A673 (cell line): Measurements from ENCODE around the gene MESD. TPM values are rescaled to one million over a fixed set of nuclear protein-coding genes. Genes with fewer than 3 reads are reported as not detected.
A peak's percentile ranks its signal among the peaks of the same experiment; 100 is the strongest.

Experiments used
- BruUV-seq: library from RNA; stranded (reverse); fragments of 400-500 nt; replicated peaks from 2 replicates; lab custom pipeline; 2021; lab: Mats Ljungman, UMichigan
- CTCF ChIA-PET: fragments of 300-600 bp; sonication (Branson Sonifier 250); formaldehyde crosslinking; loops from one replicate; lab custom pipeline; 2022; ENCODE audit warnings: antibody characterized with exemption; lab: Charles Lee
- POLR2A ChIA-PET: fragments of 300-600 bp; sonication (Branson Sonifier 250); formaldehyde crosslinking; loops from one replicate; lab custom pipeline; 2022; ENCODE audit warnings: antibody characterized with exemption; ENCODE audit not compliant: low non-redundant PET; lab: Charles Lee
- DNase-seq: peaks from one replicate; pipeline ENCODE4 v3.0.0-alpha.2; 2015; ENCODE audit warnings: low spot score
- H3K27ac ChIP-seq: fragments of 200-600 bp; sonication (generic); 2 replicates; pipeline ENCODE4 v1.5.1; 2016; ENCODE audit warnings: mixed run types, low read depth, mild to moderate bottlenecking, mixed read lengths, antibody characterized with exemption, low read length; ENCODE audit not compliant: poor library complexity, severe bottlenecking
- H3K27me3 ChIP-seq: fragments of 200-600 bp; sonication (generic); replicated peaks from 2 replicates; pipeline ENCODE4 v1.6.1; 2017; ENCODE audit warnings: mixed run types, low read depth, mild to moderate bottlenecking, mixed read lengths, antibody characterized with exemption, low read length; ENCODE audit not compliant: insufficient read depth, poor library complexity
- H3K36me3 ChIP-seq: fragments of 200-600 bp; sonication (generic); 2 replicates; pipeline ENCODE4 v1.6.1; 2016; ENCODE audit warnings: mixed run types, mild to moderate bottlenecking, mixed read lengths, antibody characterized with exemption, low read length; ENCODE audit not compliant: insufficient read depth, poor library complexity, severe bottlenecking
- H3K4me1 ChIP-seq: fragments of 200-600 bp; sonication (generic); 2 replicates; pipeline ENCODE4 v1.6.1; 2017; ENCODE audit warnings: mixed run types, mild to moderate bottlenecking, mixed read lengths, antibody characterized with exemption, low read length; ENCODE audit not compliant: insufficient read depth, poor library complexity, severe bottlenecking
- H3K4me3 ChIP-seq: fragments of 200-600 bp; sonication (generic); 2 replicates; pipeline ENCODE4 v1.5.1; 2016; ENCODE audit warnings: low read depth, mixed run types, mild to moderate bottlenecking, mixed read lengths, low read length; ENCODE audit not compliant: poor library complexity, severe bottlenecking
- H3K9me3 ChIP-seq: fragments of 200-600 bp; sonication (generic); 2 replicates; pipeline ENCODE4 v1.6.1; 2016; ENCODE audit warnings: mixed run types, low read depth, mild to moderate bottlenecking, mixed read lengths, antibody characterized with exemption, low read length; ENCODE audit not compliant: poor library complexity, severe bottlenecking
- CTCF ChIP-seq: fragments of 300-800, 200-600 bp; sonication (generic); conservative IDR thresholded peaks from 2 replicates; pipeline ENCODE4 v1.5.1; 2017; ENCODE audit warnings: low read depth, mild to moderate bottlenecking, antibody characterized with exemption, low read length, moderate library complexity, mixed read lengths
- EZH2 ChIP-seq: fragments of 200-600 bp; sonication (generic); IDR thresholded peaks from 2 replicates; pipeline ENCODE4 v1.6.1; 2017; ENCODE audit warnings: borderline replicate concordance, low read depth, mild to moderate bottlenecking, mixed read lengths, antibody characterized with exemption, low read length; ENCODE audit not compliant: poor library complexity, severe bottlenecking
- intact Hi-C: fragments of 100-400 bp; cut with micrococcal nuclease; formaldehyde crosslinking; loops from one replicate; pipeline ENCODE4 v1.10.0; 2022; ENCODE audit not compliant: unreplicated experiment
- total RNA-seq: library from RNA; stranded (reverse); gene quantifications from 2 replicates; pipeline ENCODE4 v1.2.3, GENCODE V29; 2021

The MESD gene
- total RNA-seq, 1 experiment from 2014 or later, result 28.1 TPM

DNA sequence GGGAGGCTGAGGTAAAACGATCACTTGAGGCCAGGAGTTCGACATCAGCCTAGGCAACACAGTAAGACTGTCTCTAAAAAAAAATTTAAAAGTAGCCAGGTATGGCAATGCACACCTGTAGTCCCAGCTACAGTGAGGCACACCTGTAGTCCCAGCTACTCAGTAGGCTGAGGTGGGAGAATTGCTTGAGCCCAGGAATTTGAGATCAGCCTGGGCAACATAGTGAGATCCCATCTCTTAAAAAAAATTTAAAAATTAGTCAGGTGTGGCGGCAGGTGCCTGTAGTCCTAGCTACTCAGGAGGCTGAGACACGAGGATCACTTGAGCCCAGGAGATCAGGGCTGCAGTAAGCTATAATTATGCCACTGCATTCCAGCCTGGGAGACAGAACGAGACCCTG is 6.8 kb downstream of the MESD start:
- Histone ChIP-seq H3K36me3 (peaks cover 29% of the 10 kb centered on the region), H3K27me3 (no peaks in the 10 kb centered on the region), H3K27ac (no peak overlapping the region), H3K9me3 (no peaks in the 10 kb centered on the region), H3K4me3 (no peak overlapping the region), H3K4me1 (peaks cover 13% of the 10 kb centered on the region)
- no peak for DNase-seq
- TF ChIP-seq CTCF, result no peak
- TF ChIP-seq EZH2, result no peak
- no TSS peak for BruUV-seq
- CTCF ChIA-PET, result no interaction called here
- intact Hi-C loops, result no loop called here
- POLR2A ChIA-PET, result no interaction called here

GRCh38 chr15:80982205-80982604 is 7.4 kb downstream of the MESD start:
- intact Hi-C loops, result no loop called here
- BruUV-seq, result no TSS peak
- ChIA-PET CTCF (no interaction called here), POLR2A (no interaction called here)
- H3K27me3 ChIP-seq, result no peaks in the 10 kb centered on the region
- no peaks in the 10 kb centered on the region for H3K9me3 ChIP-seq
- no peak overlapping the region for H3K4me3 ChIP-seq
- DNase-seq, result no peak
- H3K36me3 ChIP-seq, result peaks cover 29% of the 10 kb centered on the region
- H3K27ac ChIP-seq, result no peak overlapping the region
- peaks cover 13% of the 10 kb centered on the region for H3K4me1 ChIP-seq
- TF ChIP-seq EZH2, result no peak
- TF ChIP-seq CTCF, result 0 out of 2 replicates have a peak, but pooled peaks have one; percentile 23

DNA sequence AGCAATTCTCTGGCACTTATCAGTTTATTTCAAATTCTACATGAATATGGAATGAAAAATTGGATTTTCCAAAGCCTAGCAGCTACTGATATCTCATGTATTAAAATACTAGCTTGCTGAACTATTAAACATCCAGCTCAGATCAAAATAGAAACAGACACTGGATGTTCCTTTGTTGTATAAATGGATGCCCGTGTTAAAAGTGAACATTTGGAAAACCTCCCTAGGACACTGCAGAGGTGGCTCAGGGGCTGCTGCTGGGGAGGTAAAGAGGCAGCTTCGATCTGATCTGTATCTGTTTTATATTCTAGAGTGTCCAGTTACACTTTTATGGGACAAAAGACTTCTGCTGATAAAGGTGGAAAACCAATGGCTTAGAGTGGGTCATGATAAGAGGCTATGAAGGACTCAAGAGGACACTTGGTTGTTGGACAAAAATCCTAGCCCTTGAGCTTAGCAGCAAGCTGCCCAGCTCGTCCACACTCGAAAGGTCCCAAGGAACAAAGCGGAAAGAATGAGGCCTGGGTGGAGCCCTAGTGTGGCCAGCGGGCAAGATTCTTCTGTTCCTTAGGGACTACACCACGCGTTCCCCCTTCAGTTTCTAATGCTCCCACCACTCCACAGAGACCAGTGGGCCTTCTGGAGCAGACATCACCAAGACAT is 9.9 kb downstream of the MESD start:
- no peak for DNase-seq
- peaks cover 10% of the 10 kb centered on the region for H3K4me1 ChIP-seq
- TF ChIP-seq EZH2 (no peak), CTCF (no peak)
- H3K36me3 ChIP-seq, result peaks cover 29% of the 10 kb centered on the region
- no peaks in the 10 kb centered on the region for H3K27me3 ChIP-seq
- ChIA-PET POLR2A (no interaction called here), CTCF (interaction anchor here (1.3 kb wide), 1 partner anchor 10 kb away, joined by 3 read pairs; no protein-coding TSS in a partner anchor)
- peak overlapping the region; percentile 73 for H3K27ac ChIP-seq
- no peak overlapping the region for H3K4me3 ChIP-seq
- no peaks in the 10 kb centered on the region for H3K9me3 ChIP-seq
- intact Hi-C loops, result no loop called here
- BruUV-seq, result no TSS peak
